IPS-15b (cell line): ENCODE results near the gene CIT.

Source experiments
- H3K27me3 ChIP-seq: one replicate; pipeline ENCODE4 v1.6.1; 2013; ENCODE audit warnings: low read length; ENCODE audit not compliant: control insufficient read depth, insufficient read depth
- H3K36me3 ChIP-seq: one replicate; pipeline ENCODE4 v1.6.1; 2013; ENCODE audit warnings: low read length; ENCODE audit not compliant: control insufficient read depth, insufficient read depth
- H3K4me1 ChIP-seq: one replicate; pipeline ENCODE4 v1.6.1; 2013; ENCODE audit warnings: mild to moderate bottlenecking, low read length; ENCODE audit not compliant: control insufficient read depth, insufficient read depth
- H3K4me3 ChIP-seq: one replicate; pipeline ENCODE4 v1.5.1; 2013; ENCODE audit warnings: low read depth, low read length
- H3K9ac ChIP-seq: one replicate; pipeline ENCODE4 v1.6.1; 2013; ENCODE audit warnings: low read depth, mild to moderate bottlenecking, low read length
- H3K9me3 ChIP-seq: one replicate; pipeline ENCODE4 v1.6.1; 2013; ENCODE audit warnings: mild to moderate bottlenecking, low read length; ENCODE audit not compliant: control insufficient read depth, insufficient read depth

CIT gene, protein sequence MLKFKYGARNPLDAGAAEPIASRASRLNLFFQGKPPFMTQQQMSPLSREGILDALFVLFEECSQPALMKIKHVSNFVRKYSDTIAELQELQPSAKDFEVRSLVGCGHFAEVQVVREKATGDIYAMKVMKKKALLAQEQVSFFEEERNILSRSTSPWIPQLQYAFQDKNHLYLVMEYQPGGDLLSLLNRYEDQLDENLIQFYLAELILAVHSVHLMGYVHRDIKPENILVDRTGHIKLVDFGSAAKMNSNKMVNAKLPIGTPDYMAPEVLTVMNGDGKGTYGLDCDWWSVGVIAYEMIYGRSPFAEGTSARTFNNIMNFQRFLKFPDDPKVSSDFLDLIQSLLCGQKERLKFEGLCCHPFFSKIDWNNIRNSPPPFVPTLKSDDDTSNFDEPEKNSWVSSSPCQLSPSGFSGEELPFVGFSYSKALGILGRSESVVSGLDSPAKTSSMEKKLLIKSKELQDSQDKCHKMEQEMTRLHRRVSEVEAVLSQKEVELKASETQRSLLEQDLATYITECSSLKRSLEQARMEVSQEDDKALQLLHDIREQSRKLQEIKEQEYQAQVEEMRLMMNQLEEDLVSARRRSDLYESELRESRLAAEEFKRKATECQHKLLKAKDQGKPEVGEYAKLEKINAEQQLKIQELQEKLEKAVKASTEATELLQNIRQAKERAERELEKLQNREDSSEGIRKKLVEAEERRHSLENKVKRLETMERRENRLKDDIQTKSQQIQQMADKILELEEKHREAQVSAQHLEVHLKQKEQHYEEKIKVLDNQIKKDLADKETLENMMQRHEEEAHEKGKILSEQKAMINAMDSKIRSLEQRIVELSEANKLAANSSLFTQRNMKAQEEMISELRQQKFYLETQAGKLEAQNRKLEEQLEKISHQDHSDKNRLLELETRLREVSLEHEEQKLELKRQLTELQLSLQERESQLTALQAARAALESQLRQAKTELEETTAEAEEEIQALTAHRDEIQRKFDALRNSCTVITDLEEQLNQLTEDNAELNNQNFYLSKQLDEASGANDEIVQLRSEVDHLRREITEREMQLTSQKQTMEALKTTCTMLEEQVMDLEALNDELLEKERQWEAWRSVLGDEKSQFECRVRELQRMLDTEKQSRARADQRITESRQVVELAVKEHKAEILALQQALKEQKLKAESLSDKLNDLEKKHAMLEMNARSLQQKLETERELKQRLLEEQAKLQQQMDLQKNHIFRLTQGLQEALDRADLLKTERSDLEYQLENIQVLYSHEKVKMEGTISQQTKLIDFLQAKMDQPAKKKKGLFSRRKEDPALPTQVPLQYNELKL (N-terminal part only)

DNA sequence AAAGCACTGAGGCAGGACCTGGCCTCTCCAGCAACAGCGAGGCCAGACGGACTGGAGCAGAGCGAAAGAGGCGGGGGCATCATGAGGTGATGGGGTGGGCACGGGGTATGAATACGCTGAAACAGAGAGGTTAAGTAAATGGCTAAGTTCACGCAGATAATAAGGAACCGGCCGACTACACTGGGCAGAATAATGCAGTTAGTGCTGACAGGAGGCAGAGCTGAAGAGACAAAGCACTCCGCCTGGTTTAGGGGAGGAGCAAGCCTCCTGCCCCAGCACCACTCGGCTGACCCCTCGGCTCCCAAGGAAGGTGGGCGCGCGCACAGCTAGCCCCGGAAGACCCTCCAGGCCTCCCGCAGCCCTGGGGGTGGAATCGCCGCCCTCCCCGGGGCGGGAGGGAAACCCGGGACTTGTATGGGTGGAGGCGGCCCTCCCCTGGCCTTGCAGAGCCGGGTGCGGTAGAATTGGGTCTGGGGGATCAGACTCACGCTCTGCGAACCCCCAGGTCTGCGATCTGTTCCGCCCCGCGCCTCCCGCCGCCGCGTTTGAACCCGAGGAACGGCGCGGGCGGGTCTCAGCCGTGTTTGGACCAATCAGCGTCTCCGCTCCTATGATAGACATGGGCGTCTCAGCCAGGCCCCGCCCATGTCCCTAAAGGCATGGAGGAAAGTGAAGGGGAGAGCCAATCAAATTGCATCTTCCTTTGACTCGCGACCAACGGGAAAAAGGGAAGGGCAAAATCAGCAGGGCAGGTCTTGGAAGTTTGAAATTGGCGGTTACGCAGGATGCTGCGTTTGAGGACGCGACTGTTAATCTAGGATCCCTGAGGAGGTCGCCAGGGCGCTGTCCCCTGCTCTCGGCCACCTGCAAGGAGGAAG lies at the start of gene CIT:
Gene CIT, minus strand, starts transcription at position 560 of the 878 bp plus-strand sequence. CDS start 1,152 bp downstream, outside the sequence.
- peak within 1 kb of the TSS; percentile 72 for H3K4me3 ChIP-seq
- H3K9me3 ChIP-seq = no peaks in the 10 kb centered on the region
- H3K36me3 ChIP-seq = no peaks in the 10 kb centered on the region
- H3K9ac ChIP-seq = peak within 1 kb of the TSS; percentile 70
- H3K4me1 ChIP-seq = peaks cover 4% of the 10 kb centered on the region
- H3K27me3 ChIP-seq = no peaks in the 10 kb centered on the region

DNA sequence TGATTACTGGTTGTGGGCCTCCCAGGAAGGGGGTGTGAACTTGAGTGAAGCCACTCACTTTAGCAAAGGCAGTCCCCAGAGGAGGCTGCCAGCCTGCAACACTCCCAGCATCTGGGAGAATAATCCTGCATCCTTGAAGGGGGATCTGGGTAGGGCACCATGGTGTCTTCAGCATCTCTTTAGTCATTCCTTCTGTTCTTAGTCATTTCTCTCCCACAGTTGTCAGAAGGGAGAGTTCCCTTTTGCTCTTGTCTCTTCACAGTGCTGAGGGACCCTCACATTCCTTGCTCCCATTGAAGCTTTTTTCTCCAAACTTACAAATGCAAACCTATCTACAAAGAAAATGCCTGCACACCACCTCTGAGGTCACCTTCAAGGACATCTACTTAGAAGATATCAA lies 48.1 kb upstream of the CIT start:
- no peaks in the 10 kb centered on the region for H3K4me1 ChIP-seq
- H3K4me3 ChIP-seq = no peak overlapping the region
- H3K9me3 ChIP-seq = no peaks in the 10 kb centered on the region
- no peak overlapping the region for H3K9ac ChIP-seq
- no peaks in the 10 kb centered on the region for H3K36me3 ChIP-seq
- H3K27me3 ChIP-seq = no peaks in the 10 kb centered on the region

DNA sequence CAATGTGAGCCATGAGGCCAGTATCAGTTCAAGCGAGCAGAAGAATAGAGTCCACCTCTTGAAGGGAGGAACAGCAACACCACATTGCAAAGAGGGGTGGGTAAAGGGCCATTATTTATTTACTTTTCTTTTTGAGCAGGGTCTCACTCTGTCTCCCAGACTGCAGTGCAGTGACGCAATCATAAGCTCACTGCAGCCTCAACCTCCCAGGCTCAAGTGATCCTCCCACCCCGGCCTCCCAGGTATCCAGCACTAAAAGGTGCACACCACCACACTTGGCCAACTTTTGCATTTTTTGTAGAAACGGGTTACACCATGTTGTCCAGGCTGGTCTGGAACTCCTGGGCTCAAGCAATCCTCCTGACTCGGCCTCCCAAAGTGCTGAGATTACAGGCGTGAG lies 42.9 kb upstream of the CIT start:
- Histone ChIP-seq H3K9ac (no peak overlapping the region), H3K27me3 (no peaks in the 10 kb centered on the region), H3K4me1 (no peaks in the 10 kb centered on the region), H3K36me3 (no peaks in the 10 kb centered on the region), H3K4me3 (no peak overlapping the region), H3K9me3 (no peaks in the 10 kb centered on the region)

DNA sequence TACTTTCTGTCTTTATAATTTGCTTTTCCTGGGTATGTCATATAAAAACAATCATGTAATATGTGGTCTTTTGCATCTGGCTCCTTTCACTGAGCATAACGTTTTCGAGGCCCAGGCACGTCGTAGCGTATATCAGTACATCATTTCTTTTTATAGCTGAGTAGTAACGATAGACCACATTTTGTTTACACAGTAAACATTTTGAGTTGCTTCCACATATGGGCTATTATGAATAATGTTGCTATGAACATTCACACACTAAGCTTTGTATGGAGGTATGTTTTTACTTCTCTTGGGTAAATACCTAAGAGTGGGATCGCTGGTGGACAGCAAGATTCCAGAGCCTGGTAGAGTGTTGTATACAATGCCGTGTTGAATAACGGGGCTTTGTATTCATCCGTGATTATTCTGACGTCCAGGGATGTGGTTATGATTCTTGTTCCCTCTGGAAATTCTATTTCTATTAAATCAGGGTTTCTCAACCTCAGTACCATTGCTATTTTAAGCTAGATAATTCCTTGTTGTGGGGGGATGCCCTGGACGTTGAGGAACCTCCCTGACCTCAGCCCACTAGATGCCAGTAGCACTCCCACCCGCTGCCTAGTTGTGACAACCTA lies 38.9 kb upstream of the CIT start:
- Histone ChIP-seq H3K27me3 (no peaks in the 10 kb centered on the region), H3K36me3 (no peaks in the 10 kb centered on the region), H3K9ac (no peak overlapping the region), H3K4me3 (no peak overlapping the region), H3K4me1 (no peaks in the 10 kb centered on the region), H3K9me3 (no peaks in the 10 kb centered on the region)

DNA sequence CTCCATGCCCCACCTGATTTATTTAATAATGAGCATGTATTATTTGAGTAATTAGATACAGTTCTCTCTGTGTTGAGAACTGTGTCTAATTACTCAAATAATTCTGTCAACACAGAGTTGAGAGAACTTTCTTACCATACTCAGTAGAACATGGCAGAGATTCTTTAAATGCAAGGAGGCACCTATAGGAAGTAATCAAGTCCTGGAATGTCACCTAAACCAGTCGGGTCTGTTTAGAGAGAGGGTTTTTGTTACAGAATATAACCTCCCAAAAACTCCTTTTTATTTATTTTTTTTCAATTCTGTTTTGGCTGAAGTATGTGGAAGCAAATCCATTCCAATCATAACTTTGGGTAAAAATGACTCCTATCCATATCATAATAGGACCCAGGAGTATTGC lies 37.5 kb upstream of the CIT start:
- no peaks in the 10 kb centered on the region for H3K4me1 ChIP-seq
- no peaks in the 10 kb centered on the region for H3K9me3 ChIP-seq
- no peaks in the 10 kb centered on the region for H3K36me3 ChIP-seq
- H3K4me3 ChIP-seq = no peak overlapping the region
- no peak overlapping the region for H3K9ac ChIP-seq
- H3K27me3 ChIP-seq = no peaks in the 10 kb centered on the region

DNA sequence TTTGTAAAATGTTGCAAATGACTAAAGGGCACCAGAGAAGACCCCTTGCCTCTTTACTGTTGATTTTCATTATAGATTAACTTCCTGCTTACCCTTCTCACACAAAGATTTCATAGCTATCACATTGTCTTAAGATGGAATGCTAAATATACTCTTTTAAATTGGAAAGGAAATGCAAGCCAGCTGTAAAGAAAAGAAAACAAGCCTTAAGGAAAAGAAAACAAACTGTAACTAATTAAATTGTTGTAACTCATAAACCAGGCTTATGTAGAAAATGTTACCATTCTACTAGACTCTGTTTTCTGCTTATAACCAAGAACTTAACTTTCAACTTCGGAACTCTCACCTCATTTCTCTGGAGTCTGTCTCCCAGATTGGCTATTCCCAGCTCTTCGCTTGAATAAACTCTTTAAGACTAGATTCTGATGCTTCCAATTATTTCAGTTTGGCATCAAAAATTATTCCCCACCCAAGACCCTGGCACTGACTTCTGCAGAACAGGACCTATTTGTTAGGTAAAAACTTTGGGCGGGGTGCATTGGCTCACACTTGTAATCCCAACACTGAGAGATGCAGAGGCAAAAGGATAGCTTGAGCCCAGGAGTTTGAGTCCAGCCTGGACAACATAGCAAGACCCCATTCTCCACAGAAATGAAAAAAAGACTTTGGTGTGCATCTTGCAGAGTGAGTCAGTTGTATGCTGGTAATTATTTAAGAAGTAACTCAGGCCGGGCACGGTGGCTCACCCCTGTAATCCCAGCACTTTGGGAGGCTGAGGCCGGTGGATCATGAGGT lies 36.6 kb upstream of the CIT start:
- Histone ChIP-seq H3K36me3 (no peaks in the 10 kb centered on the region), H3K4me3 (no peak overlapping the region), H3K4me1 (no peaks in the 10 kb centered on the region), H3K27me3 (no peaks in the 10 kb centered on the region), H3K9ac (no peak overlapping the region), H3K9me3 (no peaks in the 10 kb centered on the region)

DNA sequence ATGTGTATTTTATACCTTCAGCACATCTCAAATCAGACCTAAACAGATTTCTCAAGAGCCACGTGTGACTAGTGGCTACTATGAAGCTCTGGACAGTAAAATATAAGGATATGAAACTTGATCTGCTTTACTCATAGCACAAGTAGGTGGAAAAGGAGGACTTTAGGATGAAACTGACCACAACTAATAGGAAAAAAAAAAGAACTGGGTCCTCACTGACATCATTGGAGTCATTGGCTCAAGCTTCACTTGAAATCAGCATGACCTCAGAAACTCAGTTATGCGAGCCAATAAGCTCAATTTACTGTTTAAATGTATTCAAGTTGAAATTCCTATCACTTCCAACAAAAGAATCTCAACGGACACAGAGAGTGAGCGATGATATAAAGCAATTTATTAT lies 34.1 kb upstream of the CIT start:
- Histone ChIP-seq H3K9me3 (no peaks in the 10 kb centered on the region), H3K4me1 (no peaks in the 10 kb centered on the region), H3K27me3 (no peaks in the 10 kb centered on the region), H3K36me3 (no peaks in the 10 kb centered on the region), H3K9ac (no peak overlapping the region), H3K4me3 (no peak overlapping the region)

DNA sequence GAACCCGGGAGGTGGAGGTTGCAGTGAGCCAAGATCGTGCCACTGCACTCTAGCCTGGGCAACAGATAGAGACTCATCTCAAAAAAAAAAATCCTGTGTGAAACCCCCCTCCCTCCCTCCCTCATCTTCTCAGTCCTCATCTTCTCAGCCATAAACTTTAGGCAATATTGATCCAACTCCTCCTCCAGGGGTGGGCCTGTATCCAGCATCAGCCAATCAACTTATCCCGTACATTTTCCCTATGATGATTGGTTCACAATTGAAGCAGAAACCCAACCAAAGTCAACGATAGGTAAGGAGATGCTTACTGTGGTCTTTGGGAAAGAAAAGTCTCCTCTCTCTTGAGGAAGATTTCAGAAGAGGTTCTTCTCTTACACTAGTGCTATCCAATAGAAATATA lies 33.5 kb upstream of the CIT start:
- H3K4me3 ChIP-seq = no peak overlapping the region
- H3K9ac ChIP-seq = no peak overlapping the region
- H3K27me3 ChIP-seq = no peaks in the 10 kb centered on the region
- no peaks in the 10 kb centered on the region for H3K4me1 ChIP-seq
- H3K36me3 ChIP-seq = no peaks in the 10 kb centered on the region
- H3K9me3 ChIP-seq = no peaks in the 10 kb centered on the region

DNA sequence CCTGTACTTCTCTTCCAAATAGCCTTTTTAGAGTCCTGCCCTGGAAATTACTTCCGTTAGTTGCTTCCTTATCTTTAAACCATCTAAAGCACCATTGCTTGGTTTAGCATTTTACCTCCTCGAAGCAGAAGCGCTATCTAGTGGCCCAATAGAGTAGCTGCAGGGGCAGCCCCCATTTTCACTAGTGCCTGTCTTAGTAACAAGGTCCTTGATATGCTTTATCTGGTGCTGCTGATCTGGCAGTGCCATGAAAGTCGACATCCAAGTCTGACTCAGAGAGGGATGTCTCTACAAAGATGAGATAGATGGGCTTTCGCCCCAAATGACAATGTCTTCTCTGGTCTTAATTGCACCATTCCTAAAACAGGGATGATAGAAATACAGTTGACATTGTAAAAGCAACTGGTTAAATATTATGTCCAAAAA lies 25.0 kb upstream of the CIT start:
- Histone ChIP-seq H3K4me3 (no peak overlapping the region), H3K36me3 (no peaks in the 10 kb centered on the region), H3K9ac (no peak overlapping the region), H3K27me3 (no peaks in the 10 kb centered on the region), H3K4me1 (no peaks in the 10 kb centered on the region), H3K9me3 (no peaks in the 10 kb centered on the region)

DNA sequence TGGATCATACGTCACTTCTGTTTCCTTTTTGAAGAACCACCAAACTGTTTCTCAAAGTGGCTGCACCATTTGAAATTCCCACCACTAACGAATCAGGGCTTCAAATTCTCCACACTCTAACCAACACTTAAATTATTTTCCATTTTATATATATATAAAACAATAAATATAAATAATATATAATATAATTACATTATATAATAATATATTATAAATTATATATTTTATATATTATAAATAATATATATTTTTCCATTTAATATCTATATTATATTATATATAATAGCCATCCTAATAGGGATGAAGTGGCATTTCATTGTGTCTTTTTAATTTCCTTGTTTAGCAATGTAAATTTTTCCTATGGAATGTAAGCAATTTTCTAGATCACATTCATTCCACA lies 24.6 kb upstream of the CIT start:
- Histone ChIP-seq H3K9me3 (no peaks in the 10 kb centered on the region), H3K4me3 (no peak overlapping the region), H3K27me3 (no peaks in the 10 kb centered on the region), H3K4me1 (no peaks in the 10 kb centered on the region), H3K9ac (no peak overlapping the region), H3K36me3 (no peaks in the 10 kb centered on the region)
